ENCODE data around the gene DNASE1L1. TPM values are rescaled to one million over a fixed set of nuclear protein-coding genes. Genes with fewer than 3 reads are reported as not detected.

The DNASE1L1 gene
- total and polyA plus RNA-seq, 2 of the 13 experiments (the other 11 are each of a cell fraction or from before 2014, with no cell fraction given) = 4.7 to 12.3 TPM

DNA sequence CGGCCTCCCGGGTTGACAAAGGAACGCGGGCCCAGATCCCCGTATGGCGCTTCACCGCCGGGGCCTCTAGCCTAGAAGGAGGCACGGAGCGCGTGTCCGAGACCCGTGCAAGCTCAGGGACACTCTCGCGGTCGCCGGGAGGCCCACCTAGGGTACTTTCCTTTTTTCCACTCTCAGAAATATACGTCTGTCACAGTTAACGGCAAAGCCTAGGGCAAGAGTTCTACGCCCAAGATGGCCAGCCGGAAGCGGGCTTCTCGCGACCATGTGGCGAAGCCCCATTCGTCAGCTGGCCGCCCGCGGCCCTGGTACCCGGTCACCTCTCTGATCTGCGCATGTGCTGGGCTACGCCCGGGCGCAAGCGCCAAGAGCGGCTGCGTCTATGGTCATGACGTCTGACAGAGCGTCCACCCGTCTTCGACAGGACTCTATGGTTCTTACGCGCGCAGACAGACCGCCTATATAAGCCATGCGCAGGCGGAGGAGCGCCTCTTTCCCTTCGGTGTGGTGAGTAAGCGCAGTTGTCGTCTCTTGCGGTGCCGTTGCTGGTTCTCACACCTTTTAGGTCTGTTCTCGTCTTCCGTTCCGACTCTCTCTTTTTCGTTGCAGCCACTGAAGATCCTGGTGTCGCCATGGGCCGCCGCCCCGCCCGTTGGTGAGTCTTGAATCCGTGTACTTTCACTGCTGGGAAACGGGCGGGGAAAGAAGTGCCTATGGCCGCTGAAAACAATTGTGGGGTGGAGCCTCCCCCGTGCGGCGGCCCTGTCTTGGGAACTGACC lies 11.0 kb downstream of the DNASE1L1 start, which contains the start of gene RPL10 (continued):
- TF ChIP-seq, protein P1, sequence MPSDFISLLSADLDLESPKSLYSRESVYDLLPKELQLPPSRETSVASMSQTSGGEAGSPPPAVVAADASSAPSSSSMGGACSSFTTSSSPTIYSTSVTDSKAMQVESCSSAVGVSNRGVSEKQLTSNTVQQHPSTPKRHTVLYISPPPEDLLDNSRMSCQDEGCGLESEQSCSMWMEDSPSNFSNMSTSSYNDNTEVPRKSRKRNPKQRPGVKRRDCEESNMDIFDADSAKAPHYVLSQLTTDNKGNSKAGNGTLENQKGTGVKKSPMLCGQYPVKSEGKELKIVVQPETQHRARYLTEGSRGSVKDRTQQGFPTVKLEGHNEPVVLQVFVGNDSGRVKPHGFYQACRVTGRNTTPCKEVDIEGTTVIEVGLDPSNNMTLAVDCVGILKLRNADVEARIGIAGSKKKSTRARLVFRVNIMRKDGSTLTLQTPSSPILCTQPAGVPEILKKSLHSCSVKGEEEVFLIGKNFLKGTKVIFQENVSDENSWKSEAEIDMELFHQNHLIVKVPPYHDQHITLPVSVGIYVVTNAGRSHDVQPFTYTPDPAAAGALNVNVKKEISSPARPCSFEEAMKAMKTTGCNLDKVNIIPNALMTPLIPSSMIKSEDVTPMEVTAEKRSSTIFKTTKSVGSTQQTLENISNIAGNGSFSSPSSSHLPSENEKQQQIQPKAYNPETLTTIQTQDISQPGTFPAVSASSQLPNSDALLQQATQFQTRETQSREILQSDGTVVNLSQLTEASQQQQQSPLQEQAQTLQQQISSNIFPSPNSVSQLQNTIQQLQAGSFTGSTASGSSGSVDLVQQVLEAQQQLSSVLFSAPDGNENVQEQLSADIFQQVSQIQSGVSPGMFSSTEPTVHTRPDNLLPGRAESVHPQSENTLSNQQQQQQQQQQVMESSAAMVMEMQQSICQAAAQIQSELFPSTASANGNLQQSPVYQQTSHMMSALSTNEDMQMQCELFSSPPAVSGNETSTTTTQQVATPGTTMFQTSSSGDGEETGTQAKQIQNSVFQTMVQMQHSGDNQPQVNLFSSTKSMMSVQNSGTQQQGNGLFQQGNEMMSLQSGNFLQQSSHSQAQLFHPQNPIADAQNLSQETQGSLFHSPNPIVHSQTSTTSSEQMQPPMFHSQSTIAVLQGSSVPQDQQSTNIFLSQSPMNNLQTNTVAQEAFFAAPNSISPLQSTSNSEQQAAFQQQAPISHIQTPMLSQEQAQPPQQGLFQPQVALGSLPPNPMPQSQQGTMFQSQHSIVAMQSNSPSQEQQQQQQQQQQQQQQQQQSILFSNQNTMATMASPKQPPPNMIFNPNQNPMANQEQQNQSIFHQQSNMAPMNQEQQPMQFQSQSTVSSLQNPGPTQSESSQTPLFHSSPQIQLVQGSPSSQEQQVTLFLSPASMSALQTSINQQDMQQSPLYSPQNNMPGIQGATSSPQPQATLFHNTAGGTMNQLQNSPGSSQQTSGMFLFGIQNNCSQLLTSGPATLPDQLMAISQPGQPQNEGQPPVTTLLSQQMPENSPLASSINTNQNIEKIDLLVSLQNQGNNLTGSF (CRISPR knock-in tag; IDR thresholded peaks at IDR 0.05) = peak; percentile 29
- TF ChIP-seq RELA (CRISPR knock-in tag; IDR thresholded peaks at IDR 0.05) (no peak), ZNF292 (CRISPR knock-in tag; IDR thresholded peaks at IDR 0.05; ENCODE audit: borderline replicate concordance, low read depth) (no peak), ZNF879 (CRISPR knock-in tag; IDR thresholded peaks at IDR 0.05) (0 out of 2 replicates have a peak, but pooled peaks have one; percentile 40), AGO1 (IDR thresholded peaks at IDR 0.05; ENCODE audit: low read depth, low read length, poor library complexity, severe bottlenecking) (no peak), MYC (CRISPR knock-in tag; IDR thresholded peaks at IDR 0.05; ENCODE audit: borderline replicate concordance) (peak; percentile 90), ZNF570 (CRISPR knock-in tag; IDR thresholded peaks at IDR 0.05; ENCODE audit: borderline replicate concordance) (no peak), HOMEZ (CRISPR knock-in tag; IDR thresholded peaks at IDR 0.05; ENCODE audit: low read depth) (no peak), SATB2 (CRISPR knock-in tag; IDR thresholded peaks at IDR 0.05) (0 out of 2 replicates have a peak, but pooled peaks have one; percentile 19), ZNF205 (CRISPR knock-in tag; IDR thresholded peaks at IDR 0.05) (peak; percentile 65; the same call in 1 of the 2 replicates), PRPF4 (IDR thresholded peaks at IDR 0.05; ENCODE audit: low read depth, low read length, poor library complexity, severe bottlenecking) (no peak), ZMYM4 (CRISPR knock-in tag; IDR thresholded peaks at IDR 0.05) (peak; percentile 33; the same call in 1 of the 2 replicates), ZEB1 (IDR thresholded peaks at IDR 0.05; ENCODE audit: insufficient replicate concordance, low read depth) (no peak), MBD4 (IDR thresholded peaks at IDR 0.05; ENCODE audit: borderline replicate concordance, low read length) (no peak), GABPA (IDR thresholded peaks at IDR 0.05; ENCODE audit: low read depth, low read length) (no peak), GABPA (CRISPR knock-in tag; IDR thresholded peaks at IDR 0.05; ENCODE audit: low read depth) (peak; percentile 81), ZNF10 (CRISPR knock-in tag; IDR thresholded peaks at IDR 0.05; ENCODE audit: borderline replicate concordance, low read depth) (no peak), ZNF530 (CRISPR knock-in tag; IDR thresholded peaks at IDR 0.05; ENCODE audit: low read depth) (no peak), FOXO1 (CRISPR knock-in tag; IDR thresholded peaks at IDR 0.05) (no peak)
- TF ChIP-seq, protein P2, sequence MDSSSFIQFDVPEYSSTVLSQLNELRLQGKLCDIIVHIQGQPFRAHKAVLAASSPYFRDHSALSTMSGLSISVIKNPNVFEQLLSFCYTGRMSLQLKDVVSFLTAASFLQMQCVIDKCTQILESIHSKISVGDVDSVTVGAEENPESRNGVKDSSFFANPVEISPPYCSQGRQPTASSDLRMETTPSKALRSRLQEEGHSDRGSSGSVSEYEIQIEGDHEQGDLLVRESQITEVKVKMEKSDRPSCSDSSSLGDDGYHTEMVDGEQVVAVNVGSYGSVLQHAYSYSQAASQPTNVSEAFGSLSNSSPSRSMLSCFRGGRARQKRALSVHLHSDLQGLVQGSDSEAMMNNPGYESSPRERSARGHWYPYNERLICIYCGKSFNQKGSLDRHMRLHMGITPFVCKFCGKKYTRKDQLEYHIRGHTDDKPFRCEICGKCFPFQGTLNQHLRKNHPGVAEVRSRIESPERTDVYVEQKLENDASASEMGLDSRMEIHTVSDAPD (CRISPR knock-in tag; IDR thresholded peaks at IDR 0.05) = no peak

Data from HepG2 (cell line).